SU-DHL-6 (cell line): ENCODE data around the gene DEDD.

Experiments used
- H2AFZ ChIP-seq: fragments of 200-600 bp; sonication (generic); 2 replicates; pipeline ENCODE4 v1.6.1; 2014; ENCODE audit warnings: low read depth, mild to moderate bottlenecking, moderate library complexity, mixed read lengths, antibody characterized with exemption, low read length; ENCODE audit not compliant: severe bottlenecking
- H3F3A ChIP-seq: fragments of 200-600 bp; shearing (Covaris generic); 2 replicates; pipeline ENCODE4 v1.6.0; 2016; ENCODE audit warnings: antibody characterized with exemption, mild to moderate bottlenecking; ENCODE audit not compliant: insufficient read depth
- H3K27ac ChIP-seq: fragments of 200-600 bp; sonication (generic); 2 replicates; pipeline ENCODE4 v1.5.1; 2016; ENCODE audit warnings: low read depth, mild to moderate bottlenecking, low read length, moderate library complexity, mixed read lengths
- H3K27me3 ChIP-seq: fragments of 200-600 bp; sonication (generic), shearing (Covaris generic); 2 replicates; pipeline ENCODE4 v1.6.0; 2014; ENCODE audit warnings: mild to moderate bottlenecking, low read length
- H3K36me3 ChIP-seq: fragments of 200-600 bp; sonication (generic); 2 replicates; pipeline ENCODE4 v1.6.1; 2014; ENCODE audit warnings: mild to moderate bottlenecking, low read length, mixed read lengths
- H3K4me2 ChIP-seq: fragments of 300-600, 200-600 bp; shearing (Covaris generic), sonication (generic); 2 replicates; pipeline ENCODE4 v1.6.0; 2014; ENCODE audit warnings: low read length, low read depth, mild to moderate bottlenecking; ENCODE audit not compliant: poor library complexity, severe bottlenecking
- H3K4me3 ChIP-seq: fragments of 200-600 bp; sonication (generic); 2 replicates; pipeline ENCODE4 v1.5.1; 2014; ENCODE audit warnings: antibody characterized with exemption, low read length, mild to moderate bottlenecking, mixed read lengths; ENCODE audit not compliant: insufficient read depth, poor library complexity, severe bottlenecking
- H3K79me2 ChIP-seq: fragments of 200-600 bp; sonication (generic); 2 replicates; pipeline ENCODE4 v1.6.1; 2014; ENCODE audit warnings: mild to moderate bottlenecking, low read length, moderate library complexity; ENCODE audit not compliant: insufficient read depth
- H3K9ac ChIP-seq: fragments of 200-600 bp; sonication (generic); 2 replicates; pipeline ENCODE4 v1.7.0; 2014; ENCODE audit warnings: mild to moderate bottlenecking, low read length
- H3K9me2 ChIP-seq: fragments of 200-600 bp; sonication (generic); replicated peaks from 2 replicates; pipeline ENCODE4 v1.6.1; 2014; ENCODE audit warnings: low read length; ENCODE audit not compliant: insufficient read depth
- H3K9me3 ChIP-seq: fragments of 200-600 bp; sonication (generic); 2 replicates; pipeline ENCODE4 v1.6.1; 2014; ENCODE audit warnings: low read length, mixed read lengths; ENCODE audit not compliant: insufficient read depth
- H4K20me1 ChIP-seq: fragments of 200-600 bp; sonication (generic); 2 replicates; pipeline ENCODE4 v1.6.1; 2014; ENCODE audit warnings: low read depth, mild to moderate bottlenecking, antibody characterized with exemption, low read length, moderate library complexity, mixed read lengths
- EZH2phosphoT487 ChIP-seq: fragments of 200-600 bp; sonication (generic), shearing (Covaris generic); conservative IDR thresholded peaks from 2 replicates; pipeline ENCODE4 v1.6.1; 2018; ENCODE audit warnings: mild to moderate bottlenecking, antibody characterized with exemption, low read length, moderate library complexity, mixed read lengths
- TF ChIP-seq, protein P1 (sequence below): fragments of 200-600 bp; sonication (generic); IDR thresholded peaks from one replicate; pipeline ENCODE4 v1.5.1; 2017; ENCODE audit warnings: antibody characterized with exemption, mild to moderate bottlenecking, low read length, moderate library complexity; ENCODE audit not compliant: insufficient read depth, poor library complexity, severe bottlenecking

DEDD gene

DNA sequence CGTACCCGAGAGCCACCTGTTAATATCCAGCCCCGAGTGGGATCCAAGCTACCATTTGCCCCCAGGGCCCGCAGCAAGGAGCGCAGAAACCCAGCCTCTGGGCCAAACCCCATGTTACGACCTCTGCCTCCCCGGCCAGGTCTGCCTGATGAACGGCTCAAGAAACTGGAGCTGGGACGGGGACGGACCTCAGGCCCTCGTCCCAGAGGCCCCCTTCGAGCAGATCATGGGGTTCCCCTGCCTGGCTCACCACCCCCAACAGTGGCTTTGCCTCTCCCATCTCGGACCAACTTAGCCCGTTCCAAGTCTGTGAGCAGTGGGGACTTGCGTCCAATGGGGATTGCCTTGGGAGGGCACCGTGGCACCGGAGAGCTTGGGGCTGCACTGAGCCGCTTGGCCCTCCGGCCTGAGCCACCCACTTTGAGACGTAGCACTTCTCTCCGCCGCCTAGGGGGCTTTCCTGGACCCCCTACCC is 28.2 kb upstream of the DEDD start:
- Histone ChIP-seq H4K20me1 (no peaks in the 10 kb centered on the region), H3K9me3 (no peaks in the 10 kb centered on the region), H3K4me3 (no peak overlapping the region), H3K79me2 (peaks cover 6% of the 10 kb centered on the region; the same call in 1 of the 2 replicates), H3K27ac (no peak overlapping the region), H3K9me2 (no peaks in the 10 kb centered on the region), H3K27me3 (no peaks in the 10 kb centered on the region), H3F3A (peaks cover 15% of the 10 kb centered on the region; the same call in 1 of the 2 replicates), H2AFZ (no peak overlapping the region), H3K9ac (peak overlapping the region; percentile 96; the same call in 1 of the 2 replicates), H3K4me2 (no peak overlapping the region), H3K36me3 (no peaks in the 10 kb centered on the region)
- no peak for TF ChIP-seq EZH2phosphoT487
- TF ChIP-seq, protein P1, sequence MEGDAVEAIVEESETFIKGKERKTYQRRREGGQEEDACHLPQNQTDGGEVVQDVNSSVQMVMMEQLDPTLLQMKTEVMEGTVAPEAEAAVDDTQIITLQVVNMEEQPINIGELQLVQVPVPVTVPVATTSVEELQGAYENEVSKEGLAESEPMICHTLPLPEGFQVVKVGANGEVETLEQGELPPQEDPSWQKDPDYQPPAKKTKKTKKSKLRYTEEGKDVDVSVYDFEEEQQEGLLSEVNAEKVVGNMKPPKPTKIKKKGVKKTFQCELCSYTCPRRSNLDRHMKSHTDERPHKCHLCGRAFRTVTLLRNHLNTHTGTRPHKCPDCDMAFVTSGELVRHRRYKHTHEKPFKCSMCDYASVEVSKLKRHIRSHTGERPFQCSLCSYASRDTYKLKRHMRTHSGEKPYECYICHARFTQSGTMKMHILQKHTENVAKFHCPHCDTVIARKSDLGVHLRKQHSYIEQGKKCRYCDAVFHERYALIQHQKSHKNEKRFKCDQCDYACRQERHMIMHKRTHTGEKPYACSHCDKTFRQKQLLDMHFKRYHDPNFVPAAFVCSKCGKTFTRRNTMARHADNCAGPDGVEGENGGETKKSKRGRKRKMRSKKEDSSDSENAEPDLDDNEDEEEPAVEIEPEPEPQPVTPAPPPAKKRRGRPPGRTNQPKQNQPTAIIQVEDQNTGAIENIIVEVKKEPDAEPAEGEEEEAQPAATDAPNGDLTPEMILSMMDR: no peak

DNA sequence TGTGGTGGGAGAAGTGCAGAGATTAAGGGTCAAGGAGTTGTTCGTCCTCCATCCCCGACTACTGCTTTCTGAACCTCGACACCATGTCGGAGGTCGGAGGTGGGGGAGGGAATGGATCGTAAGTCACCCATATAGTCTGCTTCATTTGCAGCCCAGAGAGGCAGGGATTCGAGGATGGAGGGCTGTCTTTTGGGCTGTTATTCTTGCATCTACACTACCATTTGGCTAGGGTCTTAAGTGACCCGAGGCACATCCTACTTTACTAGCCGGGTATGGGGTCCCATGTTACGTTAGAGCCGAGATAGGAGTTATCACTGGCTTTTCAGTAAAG is 27.4 kb upstream of the DEDD start:
- no peaks in the 10 kb centered on the region for H3K9me3 ChIP-seq
- H3K9ac ChIP-seq: peak overlapping the region; percentile 96
- peak overlapping the region; percentile 96 for H2AFZ ChIP-seq
- peak overlapping the region; percentile 97 for H3K4me2 ChIP-seq
- H4K20me1 ChIP-seq: no peaks in the 10 kb centered on the region
- H3K36me3 ChIP-seq: no peaks in the 10 kb centered on the region
- H3K27me3 ChIP-seq: no peaks in the 10 kb centered on the region
- H3K79me2 ChIP-seq: peaks cover 6% of the 10 kb centered on the region; the same call in 1 of the 2 replicates
- H3F3A ChIP-seq: peaks cover 10% of the 10 kb centered on the region; the same call in 1 of the 2 replicates
- H3K27ac ChIP-seq: peak overlapping the region; percentile 59
- no peaks in the 10 kb centered on the region for H3K9me2 ChIP-seq
- H3K4me3 ChIP-seq: peak overlapping the region; percentile 87
- TF ChIP-seq, protein P1: no peak
- no peak for TF ChIP-seq EZH2phosphoT487

DNA sequence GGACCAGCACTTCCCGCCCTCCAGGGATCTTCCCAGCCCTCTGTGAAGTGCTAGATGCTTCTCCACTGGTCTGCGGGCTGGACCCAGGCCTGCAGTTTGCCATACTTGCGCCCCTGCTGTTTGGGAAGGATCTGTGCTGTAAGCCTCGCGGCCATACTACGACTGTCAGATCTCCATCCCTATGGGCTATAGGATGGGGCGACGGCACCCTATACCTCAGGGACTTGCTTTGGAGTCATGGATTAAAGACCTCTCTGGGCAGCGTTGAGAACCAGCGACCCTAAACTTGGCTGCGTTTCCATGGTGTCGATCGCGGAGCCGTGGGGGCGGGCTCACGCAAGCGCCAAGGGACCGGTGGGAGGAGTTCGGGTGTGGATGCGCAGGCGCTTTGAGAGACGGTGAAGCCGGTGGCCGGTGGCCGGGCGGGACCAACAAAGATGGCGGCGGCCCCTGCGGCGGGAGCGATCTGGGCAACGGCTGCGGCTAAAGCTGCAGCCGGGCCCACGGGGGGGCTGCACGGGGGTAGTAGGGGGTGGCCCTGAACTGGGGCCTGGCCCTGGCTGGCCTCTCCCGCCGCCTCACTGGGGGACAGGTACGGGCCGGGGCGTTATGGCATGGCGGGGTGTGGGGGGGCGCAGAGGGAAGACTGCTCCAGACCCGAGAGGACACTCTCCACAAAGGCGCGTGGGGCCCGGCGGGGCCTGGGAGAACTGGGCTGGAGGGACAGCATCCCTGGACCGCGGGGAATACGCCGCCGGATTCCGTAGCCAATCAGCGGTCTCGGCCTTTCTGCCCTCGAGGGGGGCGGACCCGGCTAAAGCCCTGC is 26.8 kb upstream of the DEDD start, which contains the start of gene USP21:
Gene USP21, plus strand, starts transcription at position 414 of the 826 bp plus-strand sequence. CDS start 1,141 bp downstream, outside the sequence.
- peak within 1 kb of the TSS; percentile 97 for H3K4me2 ChIP-seq
- peaks cover 8% of the 10 kb centered on the region for H3K79me2 ChIP-seq
- peak within 1 kb of the TSS; percentile 59 for H3K27ac ChIP-seq

More for the DNA sequence above, 26.8 kb upstream of the DEDD start, which contains the start of gene USP21:
- Histone ChIP-seq H3K27me3 (no peaks in the 10 kb centered on the region), H3K9me2 (no peaks in the 10 kb centered on the region), H4K20me1 (no peaks in the 10 kb centered on the region), H3K9ac (peak within 1 kb of the TSS; percentile 96), H2AFZ (peak within 1 kb of the TSS; percentile 96), H3K4me3 (peak within 1 kb of the TSS; percentile 87), H3F3A (peaks cover 10% of the 10 kb centered on the region; the same call in 1 of the 2 replicates), H3K9me3 (no peaks in the 10 kb centered on the region), H3K36me3 (no peaks in the 10 kb centered on the region)
- TF ChIP-seq, protein P1: no peak
- no peak for TF ChIP-seq EZH2phosphoT487
